Occipital lobe (tissue), 2 donors: ENCODE data around the gene TP53BP2. TPM values are rescaled to one million over a fixed set of nuclear protein-coding genes. Genes with fewer than 3 reads are reported as not detected.
"Not testable (repeated sequence)": the region's sequence is repeated elsewhere in the genome, so short reads cannot be mapped to it uniquely, and the experiment has no call there.

ENCODE experiments used
- DNase-seq: peaks from one replicate; lab custom pipeline; 2025; lab: John Stamatoyannopoulos, UW
- total RNA-seq: library from RNA; depleted of rRNA; stranded (reverse); fragments of >200 nt; gene quantifications from one replicate; pipeline ENCODE4 v1.2.3, GENCODE V29; 2014

Gene TP53BP2
- total RNA-seq, 1 donor from 2014 or later = 36.3 TPM

- DNase-seq = no peak
Observed at GRCh38 chr1:223745731-223746130, 100.0 kb downstream of the TP53BP2 start.

DNA sequence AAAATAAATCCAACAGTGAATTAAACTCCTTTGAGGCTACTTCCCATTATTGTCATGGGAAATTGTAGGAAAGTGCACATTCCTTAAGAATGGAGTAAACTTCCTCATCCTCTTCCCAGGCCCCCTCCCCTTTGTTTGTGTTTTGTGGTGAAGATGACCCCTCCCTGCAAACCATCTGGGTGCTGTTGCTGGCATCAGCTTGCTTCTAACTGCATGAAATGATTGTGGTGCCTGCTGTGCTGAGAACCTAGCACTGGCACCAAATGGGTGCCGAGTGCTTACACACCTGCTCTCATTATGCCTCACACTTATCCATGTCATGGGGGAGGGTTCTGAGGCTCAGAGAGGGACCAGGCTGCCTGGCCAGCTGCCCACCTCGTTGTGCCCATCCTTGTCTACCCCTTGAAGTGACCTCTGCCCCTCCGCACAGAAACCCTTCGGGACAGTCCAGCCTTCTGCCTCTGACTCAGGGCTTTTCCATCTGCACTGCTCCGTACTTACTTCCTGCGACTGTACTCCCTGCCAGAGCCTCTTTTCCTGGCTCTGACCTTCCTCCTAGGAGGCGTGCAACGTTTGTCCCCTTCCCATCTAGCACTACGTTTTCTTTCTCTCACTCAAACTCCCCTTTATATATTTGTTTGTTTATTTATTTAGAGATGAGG is 102.8 kb downstream of the TP53BP2 start:
- DNase-seq = no peak

GRCh38 chr1:223741861-223742260 is 103.9 kb downstream of the TP53BP2 start:
- no peak for DNase-seq

- not testable (repeated sequence) for DNase-seq
Observed at GRCh38 chr1:223740038-223740736, 105.6 kb downstream of the TP53BP2 start.

DNA sequence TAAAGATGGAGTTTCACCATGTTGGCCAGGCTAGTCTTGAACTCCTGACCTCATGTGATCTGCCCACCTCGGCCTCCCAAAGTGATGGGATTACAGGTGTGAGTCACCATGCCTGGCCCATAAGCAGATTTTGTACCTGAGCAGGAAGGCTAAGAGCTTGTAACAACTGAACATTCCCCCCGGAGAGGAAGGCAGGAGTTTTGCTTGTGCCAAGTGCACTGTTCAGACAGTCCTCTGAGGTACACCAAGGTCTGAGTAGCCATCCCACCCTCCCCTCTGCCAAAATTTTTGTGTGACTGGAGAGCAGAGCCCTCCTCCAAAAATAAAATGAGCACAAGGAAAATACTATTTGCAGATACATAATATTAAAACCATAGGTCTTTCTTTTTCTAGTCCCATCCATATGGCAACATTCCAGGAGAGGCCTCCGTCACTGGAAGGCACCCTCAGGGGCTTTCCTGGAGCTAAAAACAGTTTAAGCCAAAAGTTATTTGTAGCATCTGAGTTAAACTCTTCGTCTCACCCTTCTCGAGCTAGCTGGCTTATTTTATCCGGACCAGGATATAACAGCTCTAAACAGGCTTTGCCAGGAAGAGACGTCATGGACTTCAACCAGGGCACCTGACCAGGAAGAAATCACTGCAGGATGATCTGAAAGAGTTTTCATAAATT is 106.2 kb downstream of the TP53BP2 start:
- no peak for DNase-seq

GRCh38 chr1:223738465-223739365 is 107.0 kb downstream of the TP53BP2 start:
- no peak for DNase-seq

DNA sequence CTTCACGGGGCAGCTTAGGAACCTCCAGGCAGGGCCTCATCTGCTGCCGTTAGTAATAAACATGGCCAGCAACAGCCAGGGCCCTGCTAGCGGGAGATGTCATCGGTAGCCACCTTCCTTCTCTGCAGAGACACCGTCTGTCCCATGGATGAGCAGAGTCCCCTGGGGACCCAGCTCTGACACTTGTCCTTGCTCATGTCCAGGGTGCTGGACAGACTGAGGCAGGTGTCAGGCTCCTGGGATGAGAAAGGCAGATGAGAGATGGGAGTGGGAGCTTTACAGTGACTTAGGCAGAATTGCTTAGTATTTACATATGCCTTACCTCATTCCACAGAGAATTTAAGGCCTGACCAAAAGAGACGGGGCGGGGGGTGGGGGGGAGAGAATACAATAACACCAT is 108.4 kb downstream of the TP53BP2 start:
- no peak for DNase-seq

DNA sequence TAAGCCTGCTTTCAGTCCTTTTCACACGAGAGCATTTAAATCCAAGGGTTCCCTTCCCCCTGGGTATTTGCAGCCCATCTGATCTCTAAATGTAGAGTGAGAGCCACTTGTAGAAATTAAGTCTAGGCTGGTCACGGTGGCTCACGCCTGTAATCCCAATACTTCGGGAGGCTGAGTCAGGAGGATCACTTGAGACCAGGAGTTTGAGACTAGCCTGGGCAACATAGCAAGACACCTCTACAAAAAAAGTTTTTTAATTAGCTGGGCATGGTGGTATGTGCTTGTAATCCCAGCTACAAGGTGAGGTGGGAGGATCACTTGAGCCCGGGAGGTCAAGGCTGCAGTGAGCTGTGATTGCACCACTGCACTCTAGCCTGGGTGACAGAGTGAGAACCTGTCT is 109.1 kb downstream of the TP53BP2 start:
- not testable (repeated sequence) for DNase-seq

DNA sequence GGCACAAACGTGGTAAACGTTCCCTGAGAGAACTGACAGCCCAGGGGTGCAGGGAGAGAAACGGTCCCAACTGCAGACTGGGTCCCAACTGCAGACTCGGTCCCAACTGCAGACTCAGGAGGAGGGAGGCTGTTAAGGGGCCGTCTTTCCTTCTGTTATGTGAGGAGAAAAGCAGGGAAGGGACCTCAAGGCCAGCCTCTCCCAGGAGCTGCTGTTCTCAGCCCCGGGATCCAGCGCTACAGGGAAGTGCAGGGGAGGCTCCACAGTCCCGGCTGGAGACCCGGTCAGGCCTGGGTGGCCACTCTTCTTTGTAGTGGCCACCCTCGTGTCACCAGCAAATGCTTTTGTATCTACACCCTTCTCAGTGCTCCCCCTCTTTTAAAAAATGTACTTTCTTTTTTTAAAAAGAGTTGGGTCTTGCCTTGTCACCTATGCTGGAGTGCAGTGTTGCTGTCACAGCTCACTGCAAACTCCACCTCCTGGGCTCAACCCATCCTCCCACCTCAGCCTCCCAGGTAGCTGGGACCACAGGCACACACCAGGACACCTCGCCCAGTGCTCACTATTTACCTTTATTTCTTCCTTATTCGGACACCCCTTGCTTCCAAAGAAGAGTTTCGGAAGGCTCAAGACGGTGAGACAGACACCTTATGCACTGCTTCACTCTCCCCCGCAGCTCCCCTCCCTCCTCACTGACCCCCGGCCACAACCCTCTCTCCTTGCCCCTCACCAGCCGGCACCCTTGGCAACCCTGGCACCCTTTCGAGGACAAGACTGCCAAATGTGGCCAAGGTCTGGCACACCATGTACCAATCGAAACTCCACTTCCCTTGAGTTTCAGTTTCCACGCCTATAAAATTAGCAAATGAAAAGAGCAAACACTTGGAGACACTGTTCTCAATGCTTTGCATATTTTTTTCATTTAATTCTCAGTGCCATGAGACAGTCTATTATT is 111.6 kb downstream of the TP53BP2 start:
- DNase-seq = no peak

DNA sequence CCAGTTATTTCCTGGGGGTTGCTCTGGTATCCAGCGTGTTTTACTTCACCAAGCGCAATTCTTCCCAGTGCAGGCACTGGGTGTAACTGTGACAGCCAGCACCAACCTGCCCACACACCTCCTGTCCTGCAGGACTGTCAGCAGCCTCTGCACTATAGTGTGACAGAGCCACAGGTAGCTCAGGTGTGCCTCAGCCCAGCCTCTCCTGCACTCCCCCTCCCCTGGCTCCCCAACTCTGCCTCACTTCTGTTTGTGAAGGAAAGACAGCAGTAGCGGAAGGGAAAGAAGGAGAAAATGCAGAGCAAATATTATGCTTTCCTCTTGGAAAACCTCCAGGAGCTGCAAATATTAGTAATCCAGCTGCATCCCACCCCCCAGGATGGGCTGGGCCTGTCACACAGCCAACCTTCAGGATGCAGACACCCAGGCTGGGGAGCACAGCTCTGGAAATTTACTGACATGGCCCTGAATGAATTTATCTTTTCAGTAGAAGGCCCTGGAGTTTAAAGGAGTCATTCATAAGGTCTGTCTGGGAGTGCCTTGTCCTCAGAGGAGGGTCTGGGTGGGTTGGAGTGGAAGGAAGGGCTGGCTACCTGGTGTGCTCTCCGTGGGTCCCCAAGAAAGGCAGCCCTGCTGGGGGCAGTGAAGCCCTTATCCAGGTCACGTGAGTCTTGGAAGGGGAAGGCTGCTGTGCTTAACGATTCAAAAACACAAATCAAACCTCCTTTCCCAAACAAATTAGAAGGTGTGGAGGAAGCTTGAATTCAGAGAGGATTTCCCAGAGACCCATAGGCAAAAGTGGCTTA is 112.6 kb downstream of the TP53BP2 start:
- no peak for DNase-seq

DNA sequence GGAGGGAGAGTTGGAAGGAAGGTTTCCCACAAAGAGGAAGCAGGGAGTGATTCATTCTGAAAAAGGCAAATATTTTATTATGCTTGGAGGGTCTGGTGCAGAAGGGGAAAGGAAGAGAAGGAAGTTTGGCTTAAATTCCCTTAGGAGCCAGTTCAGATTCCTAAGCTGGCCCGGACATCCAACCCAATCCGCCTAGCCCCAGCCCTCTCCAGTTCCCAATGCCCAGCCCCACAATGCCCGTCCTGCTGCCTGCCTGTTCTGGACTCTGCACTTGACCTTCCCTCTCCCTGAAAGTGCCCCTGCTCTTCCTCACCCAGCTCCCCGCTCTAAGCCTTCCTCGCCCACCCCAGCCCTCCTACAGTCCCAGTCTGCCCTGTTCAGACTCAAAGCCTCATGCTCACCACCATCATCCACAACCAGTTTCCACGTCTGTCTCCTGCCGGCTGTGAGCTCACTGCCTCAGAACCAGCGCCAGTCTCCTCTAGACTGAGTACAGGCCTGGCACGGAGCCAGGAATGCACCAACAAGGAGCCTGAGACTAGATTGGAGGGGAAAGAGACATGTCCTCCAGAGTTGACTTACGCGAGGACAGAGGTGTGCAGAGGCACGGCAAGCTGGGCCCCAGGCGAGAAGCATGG is 114.5 kb downstream of the TP53BP2 start:
- no peak for DNase-seq

DNA sequence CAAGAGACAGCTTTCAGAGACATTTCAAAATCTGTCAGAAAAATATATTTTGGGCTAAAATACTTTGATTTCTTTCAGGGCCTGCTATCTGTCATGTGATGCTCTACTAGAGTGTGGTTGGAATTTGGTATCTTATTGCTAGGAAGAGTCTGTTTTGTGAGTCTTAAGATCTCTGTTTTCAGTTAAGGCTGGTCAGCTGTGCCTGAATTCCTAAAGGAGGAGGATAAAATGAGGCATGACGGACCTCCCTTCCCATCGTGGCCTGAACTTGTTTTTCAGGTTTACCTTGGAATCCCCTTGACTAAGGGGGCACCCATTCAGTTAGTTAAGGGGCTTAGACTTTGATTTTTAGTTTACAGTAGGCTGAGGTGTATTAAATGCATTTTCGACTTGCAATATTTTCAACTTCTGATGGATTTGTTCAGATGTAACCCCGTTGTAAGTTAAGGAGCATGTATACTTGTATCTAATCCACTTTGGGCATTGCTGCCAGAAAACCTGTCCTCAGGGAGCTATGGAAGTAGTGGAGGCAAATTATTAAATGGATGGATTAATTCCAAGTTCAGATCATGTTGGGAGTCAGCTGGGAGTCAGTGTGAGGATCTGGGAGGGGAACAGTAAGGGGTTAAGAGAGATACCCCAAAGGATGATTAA is 115.1 kb downstream of the TP53BP2 start:
- DNase-seq = no peak

DNA sequence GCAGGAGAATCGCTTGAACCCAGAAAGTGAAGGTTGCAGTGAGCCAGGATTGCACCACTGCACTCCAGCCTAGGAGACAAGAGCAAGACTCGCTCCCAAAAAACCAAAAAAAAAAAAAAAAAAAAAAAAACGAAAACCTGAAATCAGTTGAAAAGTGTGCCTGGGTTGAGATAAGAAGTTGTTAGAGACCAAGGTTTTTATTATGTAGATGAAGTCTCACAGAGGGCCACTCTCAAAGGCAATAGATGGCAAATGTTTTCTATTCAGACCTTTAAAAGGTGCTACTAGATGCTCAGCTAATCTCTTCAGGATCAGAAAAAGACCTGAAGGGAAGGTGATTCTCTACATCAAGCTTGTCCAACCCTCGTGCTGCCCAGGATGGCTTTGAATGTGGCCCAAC is 115.8 kb downstream of the TP53BP2 start:
- DNase-seq = no peak

Other genes starting within 250 kb of the TP53BP2 start
- gene CAPN8, start 180.2 kb downstream of the TP53BP2 start, total RNA-seq = not detected
- 41.5 TPM for gene CAPN2, start 133.4 kb downstream of the TP53BP2 start, total RNA-seq